Measurements from ENCODE around the gene IGSF5.
"Not testable (repeated sequence)": the region's sequence is repeated elsewhere in the genome, so short reads cannot be mapped to it uniquely, and the experiment has no call there.

Gene IGSF5

DNA sequence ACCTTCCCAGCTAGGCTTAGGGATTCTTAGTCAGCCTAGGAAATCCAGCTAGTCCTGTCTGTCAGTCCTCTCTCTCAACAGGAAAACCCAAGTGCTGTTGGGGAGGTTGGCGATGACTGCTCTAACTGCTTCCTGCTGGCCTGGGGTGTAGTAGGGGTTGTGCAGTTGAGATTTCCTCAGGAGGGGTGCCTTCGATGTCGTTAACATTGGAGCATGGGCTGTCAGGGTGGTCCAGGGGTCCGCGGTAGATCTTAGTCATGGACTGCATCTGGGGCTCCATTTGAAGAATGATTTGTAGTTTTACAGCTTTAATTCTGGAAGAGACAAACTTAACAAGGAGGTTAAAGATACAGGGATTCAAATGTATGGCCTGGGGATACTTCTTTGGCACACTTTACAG lies 5.5 kb upstream of the IGSF5 start:
- not testable (repeated sequence) for DNase-seq

DNA sequence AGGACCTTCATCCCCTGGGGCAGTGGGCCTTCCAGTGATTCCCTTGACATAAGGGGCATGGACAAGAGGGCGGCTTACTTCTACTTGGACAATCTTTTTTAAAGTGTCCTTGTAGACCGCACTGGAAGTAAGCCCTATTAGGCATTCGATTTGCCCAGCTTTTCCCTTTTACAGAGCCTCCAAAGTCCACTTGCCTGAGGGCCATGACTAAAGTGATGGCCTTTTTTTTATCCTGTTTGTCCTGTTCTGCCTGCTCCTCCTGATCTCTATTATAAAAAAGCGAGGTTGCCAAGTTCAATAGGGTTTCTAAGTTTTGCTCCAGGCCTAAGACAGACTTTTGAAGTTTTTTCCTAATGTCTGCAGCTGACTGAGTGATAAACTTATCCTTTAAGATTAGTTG lies 2.4 kb upstream of the IGSF5 start:
- DNase-seq: not testable (repeated sequence)

DNA sequence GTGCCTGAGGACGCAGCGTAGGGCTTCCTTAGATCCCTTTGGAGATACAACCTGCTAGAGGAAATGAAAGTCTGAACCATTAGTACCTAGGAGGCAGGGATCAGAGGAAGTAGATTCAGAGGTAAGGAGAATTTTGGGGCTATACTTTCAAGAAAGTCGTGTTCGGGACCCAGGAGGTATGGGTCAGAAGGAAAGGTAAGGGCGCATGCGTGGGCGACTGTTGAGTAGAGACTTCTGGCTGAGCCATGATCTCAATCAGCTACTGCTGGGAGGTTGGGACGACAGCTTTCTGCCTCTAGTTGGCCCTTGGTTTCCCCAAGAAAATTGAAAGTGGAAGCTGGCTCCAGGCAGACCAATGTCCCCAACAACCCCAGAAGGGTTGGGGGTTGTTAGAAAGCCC lies 349 bp downstream of the IGSF5 start:
- not testable (repeated sequence) for DNase-seq

DNA sequence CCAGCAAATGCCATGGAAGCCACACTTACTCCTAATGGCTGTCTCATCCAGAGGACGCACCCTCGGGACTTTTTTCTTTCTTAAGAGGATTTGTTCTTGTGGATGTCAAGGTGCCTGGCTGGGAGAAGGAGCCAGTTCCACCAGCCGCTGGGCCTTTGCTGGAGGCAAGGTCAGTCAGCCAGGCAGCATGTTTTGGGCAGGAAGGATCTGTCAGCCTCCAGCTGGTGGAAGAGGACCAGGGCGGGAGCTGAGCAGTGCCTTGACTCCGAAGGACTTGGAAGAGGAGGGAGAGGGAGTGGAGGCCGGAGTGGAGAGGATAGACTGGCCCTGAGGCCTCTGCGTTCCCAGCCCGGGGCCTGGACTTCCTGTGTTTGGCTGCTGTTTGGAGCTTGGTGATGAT lies 5.7 kb downstream of the IGSF5 start:
- no peak for DNase-seq

DNA sequence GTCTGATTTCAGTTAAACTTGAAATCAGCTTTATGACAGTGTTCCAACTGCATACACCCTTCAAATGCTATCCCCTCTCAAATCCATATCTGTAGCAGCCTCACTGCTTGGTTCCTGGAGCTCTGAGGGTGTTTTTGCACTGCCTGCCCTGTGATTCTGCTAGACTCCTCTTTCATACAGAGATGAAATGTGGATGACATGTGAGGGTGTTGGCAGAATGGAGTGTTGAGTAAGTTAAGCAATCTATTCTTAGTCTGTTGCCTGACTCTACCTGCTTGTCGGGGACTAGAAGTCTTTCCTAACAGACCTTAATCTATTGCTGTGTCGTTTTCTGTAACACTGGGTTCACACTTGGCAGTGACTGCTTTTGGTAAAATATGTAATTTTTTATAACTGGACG lies 9.8 kb downstream of the IGSF5 start:
- DNase-seq: no peak

DNA sequence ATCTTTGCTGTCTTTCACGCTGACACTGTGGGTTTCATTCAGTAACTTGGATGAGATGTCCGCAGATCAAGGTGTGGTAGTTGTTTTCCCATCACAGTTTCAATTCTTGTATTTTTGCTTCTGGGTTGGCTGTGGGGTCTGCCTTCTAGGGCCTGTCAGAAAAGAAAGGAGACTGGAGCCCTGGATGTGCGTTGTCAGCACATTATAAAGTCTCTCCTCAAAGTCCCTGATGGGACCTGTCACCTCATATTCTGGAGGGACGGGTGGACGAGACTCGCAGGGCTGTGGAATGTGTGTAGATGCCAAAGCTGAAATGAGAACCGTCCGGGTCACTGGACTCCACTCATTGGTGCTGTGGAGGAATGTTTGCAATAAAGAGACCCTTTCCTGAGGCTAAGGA lies 11.3 kb downstream of the IGSF5 start:
- no peak for DNase-seq

DNA sequence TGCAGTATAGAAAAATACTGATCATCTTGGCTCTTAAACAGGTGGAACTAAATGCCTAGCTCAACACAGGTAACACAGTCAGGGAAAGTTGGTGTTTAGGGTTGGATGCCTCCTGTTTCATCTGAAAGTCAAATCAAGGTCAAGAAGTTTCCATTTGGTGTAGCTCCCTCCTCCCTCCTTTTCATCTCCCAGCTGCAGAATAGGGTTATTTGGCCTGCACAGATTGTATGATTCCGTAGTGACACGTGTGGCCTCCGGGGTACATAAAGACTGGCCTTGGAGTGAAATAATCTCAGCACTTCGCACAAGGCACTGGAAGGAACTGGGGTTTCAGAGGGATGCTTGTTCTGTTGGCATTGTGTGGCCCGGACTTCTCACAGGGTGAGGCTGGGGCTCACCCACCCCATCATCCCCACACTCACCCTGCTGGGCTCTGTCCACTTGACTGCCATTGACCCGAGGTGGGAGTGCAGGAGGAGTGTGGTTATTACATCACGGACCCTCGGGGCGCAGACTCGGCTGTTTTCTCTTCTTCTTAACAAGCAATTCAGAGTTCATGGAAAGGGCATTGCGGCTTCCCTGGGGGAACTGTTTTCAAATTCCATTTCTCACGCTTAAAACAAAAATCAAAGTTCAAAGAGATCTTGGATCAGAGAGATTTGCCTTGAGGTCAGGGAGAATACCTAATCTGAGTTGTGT lies 18.4 kb downstream of the IGSF5 start:
- DNase-seq: no peak

DNA sequence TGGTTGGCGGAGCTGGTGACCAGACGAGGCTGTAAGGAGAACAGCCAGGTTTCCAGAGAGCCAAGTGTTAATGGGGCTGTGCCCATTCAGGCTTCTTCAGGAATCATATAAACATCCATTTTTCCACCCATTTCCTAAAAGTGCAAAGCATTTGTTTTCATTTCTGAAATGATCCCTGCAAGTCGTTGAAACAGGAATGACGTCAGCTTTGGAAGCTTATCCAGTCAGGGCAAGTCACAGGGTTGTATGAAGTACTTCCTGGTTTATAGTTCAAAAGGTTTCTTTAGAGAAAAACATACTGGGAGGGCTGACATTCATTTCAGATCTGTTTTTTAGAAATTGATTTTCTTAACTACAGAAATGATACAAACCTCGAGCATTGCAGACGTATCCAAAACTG lies 29.2 kb downstream of the IGSF5 start:
- DNase-seq: no peak

DNA sequence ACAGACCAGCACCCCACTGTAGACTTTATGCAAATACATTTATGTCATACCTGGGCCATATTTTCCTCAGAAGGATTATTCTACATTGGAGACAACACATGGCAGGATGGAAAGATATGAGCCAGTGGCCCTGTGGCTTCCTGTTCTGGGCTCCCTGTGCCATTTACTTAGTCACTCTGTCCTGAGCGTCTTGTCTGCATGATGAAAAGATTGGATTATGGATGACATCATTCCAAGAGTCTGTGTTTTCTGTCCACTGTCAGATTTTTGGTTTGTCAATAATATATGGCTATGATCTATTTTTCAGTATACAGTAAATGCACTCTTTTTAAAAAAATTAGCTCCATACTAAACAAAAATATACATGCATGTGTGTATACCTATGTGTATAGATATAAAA lies 30.8 kb downstream of the IGSF5 start:
- DNase-seq: no peak

DNA sequence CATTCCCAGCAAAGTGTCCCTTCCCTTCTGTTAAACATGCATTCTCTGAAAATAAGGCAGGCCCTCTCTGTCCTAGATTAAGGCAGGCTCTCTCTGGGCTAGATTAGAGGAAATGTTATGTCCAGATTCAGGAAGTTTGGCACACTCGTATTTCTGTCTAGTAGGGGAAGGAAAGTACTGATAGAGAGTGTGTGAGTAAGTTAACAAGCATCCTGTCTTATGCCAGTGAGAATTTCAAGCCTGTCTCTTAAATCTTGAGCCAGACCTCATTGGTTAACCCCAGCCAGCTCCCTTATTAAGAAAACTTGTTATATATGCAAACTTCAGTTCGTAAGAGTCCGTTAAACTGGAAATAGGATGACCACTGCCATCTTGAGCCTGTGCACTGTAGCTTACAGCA lies 31.6 kb downstream of the IGSF5 start:
- no peak for DNase-seq

DNA sequence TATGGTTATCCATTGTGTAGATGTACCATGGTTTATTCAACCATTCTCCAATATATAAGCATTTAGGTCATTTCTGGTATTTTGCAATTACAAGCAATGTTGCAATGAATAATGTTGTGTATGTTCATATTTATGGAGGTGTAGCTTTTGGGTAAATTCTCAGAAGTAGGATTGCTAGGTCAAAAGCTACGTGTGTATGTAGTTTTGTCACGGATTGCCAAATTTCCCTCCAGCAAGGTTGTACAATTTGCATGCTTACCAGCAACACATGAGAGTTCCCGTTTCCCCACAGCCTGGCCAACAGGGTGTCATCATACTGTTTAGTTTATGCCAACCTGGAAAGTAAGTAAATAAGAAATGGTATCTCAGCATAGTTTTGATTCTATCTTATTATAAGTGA lies 36.3 kb downstream of the IGSF5 start:
- no peak for DNase-seq

DNA sequence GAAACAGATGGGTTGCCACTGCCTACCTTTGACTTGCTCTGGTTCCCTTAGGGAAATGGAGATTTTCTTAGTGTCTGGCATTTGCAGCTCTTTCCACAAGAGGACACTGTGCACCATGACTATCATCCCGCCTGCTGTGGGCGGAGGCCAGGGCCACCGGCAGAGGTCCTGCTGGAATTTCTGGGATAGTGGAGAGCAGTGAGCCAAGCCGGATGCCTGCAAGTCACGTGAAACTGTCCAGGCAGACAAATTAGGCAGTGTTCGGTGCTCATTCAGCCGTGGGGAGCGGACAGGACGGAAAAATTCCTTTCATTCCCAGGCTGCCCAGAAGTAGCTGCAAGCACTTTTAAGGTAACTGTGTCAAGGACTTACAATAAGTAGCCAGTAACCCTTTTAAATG lies 43.4 kb downstream of the IGSF5 start:
- DNase-seq: no peak

DNA sequence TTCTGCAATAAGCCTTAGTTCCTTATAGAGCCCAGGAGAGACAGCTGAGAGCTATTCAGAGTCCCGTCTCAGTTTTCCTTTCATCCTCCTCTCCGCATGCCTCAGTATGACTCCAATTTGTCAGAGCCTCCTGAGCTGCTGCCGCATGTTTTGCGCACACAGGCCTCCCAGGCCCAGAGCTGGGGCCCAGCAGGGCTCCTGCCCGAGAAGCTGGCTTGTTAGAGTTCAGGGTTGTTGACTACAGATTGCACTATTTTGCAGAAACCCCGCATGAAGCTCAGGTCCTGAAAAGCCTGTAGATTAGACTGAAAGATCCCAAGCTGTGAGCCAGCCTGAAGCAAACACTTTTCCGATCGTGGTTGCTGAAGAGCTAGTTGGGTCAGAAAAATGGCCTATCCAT lies 51.5 kb downstream of the IGSF5 start:
- DNase-seq: no peak

DNA sequence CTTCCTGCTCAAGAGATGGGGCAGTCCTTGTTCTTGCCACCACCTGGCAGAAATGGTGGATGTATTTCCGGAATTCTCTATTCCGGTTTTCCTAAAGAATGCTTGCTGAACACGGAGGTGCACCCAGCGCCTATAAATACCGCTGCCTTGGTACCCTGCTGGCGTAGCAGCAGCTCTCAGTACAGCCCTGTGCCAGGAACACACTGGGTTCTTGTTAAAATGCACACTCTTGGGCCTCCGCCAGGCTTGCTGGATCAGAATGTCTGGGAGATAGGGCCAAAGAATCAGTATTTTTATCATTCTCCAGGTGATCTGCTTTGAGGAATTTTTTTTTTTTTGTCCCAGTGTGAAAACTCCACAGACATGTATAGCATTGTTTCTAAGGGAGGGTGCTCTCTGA lies 54.2 kb downstream of the IGSF5 start:
- no peak for DNase-seq

DNA sequence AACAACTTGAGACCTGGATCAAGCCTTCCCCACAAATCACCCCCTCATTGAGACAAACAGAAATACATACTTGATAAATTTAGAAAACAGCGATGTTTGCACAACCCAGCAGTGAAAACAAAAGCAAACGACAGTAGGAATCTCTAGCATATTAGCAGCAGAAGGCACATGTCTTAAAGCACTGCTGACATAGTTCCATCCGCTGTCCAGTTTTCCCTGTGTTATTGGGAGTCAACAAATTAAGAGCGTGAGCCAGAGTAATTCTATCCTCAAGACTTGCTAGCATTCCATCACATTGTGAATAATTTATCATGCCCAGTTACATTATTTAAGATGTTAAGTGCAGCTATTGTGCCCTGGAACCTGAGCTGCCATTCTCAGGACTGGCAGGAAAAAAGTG lies 55.3 kb downstream of the IGSF5 start:
- no peak for DNase-seq

DNA sequence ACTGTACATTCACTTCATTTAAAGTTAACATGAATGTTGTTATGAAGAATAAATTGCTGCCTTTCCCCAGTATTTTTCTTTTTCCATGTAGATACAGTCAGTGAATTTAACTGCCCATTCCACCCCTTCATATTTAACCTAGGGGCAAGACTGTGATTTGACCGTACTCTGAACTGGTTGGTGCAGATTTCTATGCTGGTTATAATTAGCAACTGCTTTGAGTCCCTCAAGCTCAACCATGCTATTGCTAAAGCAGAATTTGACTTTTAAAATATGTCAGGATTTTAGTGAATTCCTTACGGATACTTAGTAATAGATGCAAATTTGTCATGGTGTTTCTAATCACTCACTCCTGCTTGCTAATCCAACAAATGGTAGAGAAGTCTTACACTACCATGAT lies 57.2 kb downstream of the IGSF5 start:
- DNase-seq: no peak

DNA sequence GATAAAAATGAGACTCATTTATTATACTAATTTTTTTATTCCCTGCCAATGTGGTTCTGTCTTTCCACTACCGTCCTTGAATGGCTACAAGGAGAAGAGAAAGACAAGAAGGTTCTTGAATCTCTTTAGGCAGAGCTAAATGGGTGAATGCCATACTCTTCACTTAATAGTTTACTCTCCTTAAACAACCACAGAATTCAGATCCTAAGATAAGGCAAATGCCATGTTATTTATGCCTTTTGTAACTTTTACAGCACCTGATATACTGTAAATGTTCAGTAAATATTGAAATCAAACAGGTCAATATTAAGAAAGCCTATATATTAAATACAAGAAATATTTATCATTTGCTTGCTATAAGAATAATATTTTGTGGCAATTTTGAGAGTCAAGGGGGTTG lies 58.4 kb downstream of the IGSF5 start:
- DNase-seq: no peak

DNA sequence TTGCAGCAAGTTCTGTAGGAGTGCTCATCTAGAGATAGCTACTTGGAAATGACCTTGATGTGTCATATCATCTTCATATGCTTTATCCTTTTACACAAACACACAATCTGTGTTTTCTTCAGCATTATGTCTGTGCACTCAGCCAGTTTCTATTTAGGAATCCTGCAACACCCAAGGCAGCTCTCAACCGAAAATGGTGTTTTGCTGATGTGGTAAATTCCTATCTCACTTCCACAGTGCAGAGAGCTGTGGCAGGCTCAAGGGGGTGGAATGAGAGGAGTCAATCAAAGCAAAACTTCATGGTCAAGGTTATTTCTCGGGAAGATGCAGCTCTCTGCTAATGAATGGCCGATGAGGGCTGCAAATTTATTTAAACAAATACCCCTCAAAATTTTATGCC lies 59.3 kb downstream of the IGSF5 start:
- no peak for DNase-seq

DNA sequence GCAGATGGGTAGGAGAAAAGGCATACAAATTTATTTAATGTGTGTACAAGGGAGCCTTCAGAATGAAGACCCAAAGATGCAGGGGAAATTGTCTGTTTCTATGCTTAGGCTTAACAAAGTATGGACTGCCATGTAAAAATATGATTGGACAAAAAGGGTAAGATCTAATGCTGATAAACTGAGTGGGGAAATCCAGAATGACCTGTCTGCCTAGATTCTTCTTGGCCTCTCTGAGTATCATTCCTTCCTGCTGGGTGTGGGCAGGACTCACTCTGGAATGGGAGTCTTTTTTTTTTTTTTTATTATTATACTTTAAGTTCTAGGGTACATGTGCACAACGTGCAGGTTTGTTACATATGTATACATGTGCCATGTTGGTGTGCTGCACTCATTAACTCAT lies 61.0 kb downstream of the IGSF5 start:
- no peak for DNase-seq

DNA sequence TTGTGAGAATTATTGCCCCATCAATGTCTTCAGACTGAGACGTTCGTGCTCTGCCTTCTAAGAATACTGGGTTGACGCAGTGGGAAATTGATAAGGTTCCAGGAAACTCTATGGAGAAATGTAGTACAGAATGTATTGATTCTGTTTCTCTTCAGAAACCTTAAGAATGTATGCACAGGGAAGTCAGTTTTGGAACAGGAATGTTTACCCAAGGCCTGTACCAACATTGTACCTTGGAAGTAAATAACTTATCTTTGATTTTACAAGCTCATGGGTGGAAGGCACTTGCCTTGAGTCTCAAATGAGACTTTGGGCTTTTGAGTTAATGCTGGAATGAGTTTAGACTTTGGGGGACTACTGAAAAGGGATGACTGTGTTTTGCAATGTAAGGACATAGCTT lies 62.8 kb downstream of the IGSF5 start:
- DNase-seq: no peak

DNA sequence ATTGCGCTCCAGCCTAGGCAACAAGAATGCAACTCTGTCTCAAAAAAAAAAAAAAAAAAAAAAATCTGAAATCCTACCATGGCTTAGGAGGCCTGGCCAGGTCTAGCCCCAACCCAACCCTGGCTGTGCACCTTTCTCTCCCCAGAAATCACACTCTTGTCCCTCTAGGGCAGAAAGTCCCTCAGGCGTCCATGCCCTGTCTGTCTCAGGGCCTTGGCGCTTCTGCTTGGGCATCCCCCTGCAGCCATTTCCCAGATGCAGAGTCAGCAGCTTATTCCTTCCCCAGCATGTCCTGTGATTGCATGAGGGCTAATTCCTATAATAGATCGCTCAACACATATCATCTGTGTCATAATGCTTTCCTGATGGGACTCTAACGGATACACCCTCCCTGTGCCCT lies 65.0 kb downstream of the IGSF5 start:
- DNase-seq: no peak

DNA sequence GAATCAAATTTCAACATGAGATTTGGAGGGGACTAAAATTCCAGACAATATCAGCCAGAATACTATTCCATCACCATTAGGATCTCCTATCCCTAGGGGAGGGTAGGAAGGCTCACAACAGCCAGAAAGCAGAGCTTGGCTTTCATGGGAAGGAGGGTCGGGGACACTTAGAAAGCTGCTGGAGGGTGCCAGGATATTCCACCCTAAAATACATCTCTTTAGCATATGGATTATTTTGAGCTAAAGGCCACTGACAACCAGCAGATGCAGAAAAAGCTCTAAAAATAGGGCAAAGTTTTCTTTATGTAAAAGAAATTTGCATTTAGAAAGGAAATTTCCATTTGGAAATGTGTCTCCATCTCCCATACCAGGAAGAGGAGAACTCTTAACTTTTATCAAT lies 68.0 kb downstream of the IGSF5 start:
- DNase-seq: no peak

DNA sequence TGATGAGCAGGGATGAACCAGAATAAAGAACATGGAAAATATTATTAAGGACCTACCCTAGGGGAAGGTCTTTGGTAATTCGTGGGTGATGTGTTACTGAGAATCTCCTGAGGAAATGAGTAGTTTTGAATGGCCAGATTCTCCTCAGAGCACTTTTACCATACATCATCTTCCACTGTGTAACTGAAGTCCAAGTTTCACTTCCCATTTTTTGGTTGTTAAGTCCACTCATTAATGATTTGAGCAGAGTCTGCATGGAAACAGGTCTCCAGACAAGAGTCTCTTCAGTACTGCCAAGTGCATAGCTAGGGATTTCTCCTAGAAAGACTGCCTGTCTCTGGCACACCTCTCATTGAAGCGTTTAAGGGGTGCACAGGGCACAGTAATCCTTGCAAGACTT lies 73.6 kb downstream of the IGSF5 start:
- DNase-seq: no peak

DNA sequence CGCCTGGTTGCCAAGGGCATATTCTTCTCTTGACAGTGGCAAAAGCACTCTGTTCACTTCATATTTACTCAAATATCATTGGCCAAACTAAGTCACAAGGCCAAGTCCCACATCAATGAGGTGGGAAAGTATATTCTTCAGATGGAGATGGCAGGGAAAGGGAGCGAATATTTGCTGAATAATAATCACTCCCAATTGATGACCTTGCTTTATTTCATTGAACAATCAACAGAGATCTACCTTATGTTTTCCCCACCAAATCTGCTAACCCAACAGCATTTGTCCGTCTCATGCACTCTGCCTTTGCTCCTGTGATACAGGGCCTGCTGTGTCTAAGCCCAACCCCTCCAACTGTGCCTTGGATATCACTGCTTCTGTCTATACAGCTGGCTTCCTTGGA lies 77.1 kb downstream of the IGSF5 start:
- no peak for DNase-seq

DNA sequence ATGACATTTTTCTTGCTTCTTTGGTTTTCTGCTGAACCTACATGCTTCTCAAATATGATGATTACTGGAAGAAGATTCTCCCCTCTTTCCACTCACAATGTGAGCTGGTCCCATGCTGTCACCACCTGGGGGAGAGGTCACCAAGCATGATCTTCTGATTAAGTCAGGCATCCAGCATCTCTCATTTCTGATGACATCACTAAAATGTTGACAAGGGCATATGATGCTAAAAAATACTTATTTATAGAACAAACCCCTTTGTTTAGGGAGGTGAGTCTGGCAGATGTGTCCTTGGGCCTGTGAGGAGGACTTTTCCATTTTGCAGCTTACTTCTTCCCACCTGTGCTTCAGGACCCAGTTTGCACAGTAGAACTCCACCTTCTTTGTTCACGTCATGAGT lies 80.3 kb downstream of the IGSF5 start:
- no peak for DNase-seq

DNA sequence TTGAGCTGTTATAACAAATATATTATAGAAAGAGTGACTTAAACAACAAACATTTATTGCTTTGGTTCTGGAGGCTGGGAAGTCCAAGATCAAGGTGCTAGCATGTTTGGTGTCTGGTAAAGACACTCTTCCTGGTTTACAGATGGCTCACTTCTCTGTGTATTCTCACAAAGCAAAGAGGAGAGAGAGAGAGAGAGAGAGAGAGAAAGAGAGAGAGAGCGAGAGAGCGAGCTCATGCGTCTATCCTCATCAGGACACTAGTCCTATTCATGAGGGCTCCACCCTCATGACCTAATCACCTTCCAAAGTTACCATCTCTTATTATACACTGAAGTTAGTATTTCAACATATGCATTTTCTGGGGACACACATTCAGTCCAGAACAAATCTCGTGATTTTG lies 89.6 kb downstream of the IGSF5 start:
- no peak for DNase-seq
